T47D (cell line): Measurements from ENCODE around the gene KTN1.

Experiments
- DNase-seq, 2 experiments: peaks; one replicate each; pipeline versions ENCODE4 v3.0.0 to v3.0.0-alpha.2; 2011 to 2012; ENCODE audit warnings: low read depth in 1 of 2, low spot score in 1 of 2
- JUND ChIP-seq: IDR thresholded peaks from 2 replicates; pipeline ENCODE4 v1.6.1; 2012; ENCODE audit warnings: low read depth
- in situ Hi-C: cut with HindIII; loops from 2 replicates; pipeline ENCODE4 v1.10.0; 2016; ENCODE audit warnings: low sequenced_read_pairs, low pct_unique_long_range_greater_than_20kb

KTN1 gene

DNA sequence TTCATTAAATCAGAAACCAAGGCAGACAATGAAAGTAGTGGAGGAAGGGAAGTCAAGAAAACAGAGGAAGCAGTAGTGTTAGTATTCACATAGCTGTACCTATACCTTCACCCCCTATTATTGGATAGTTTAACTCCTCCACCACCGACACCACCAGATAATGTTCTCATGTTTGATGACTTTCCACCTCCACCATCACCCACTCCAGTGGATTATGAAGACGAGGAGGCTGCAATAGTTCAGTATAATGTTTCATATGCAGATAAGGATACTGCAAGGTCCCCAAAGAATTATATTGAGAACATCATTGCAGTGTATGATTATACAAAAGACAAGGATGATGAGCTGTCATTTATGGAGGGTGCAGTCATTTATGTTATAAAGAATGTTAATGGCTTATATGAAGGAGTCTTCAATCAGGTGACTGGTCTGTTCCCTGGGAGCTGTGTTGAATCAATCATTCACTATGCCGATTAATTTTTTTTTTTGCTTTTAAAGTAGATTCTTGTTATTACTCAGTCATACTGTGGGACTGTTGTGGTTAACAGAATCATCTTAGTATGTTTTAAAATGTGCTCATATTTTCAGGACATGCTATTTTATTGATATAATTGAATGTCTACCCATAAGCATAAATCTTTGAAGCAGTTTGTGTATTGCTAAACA is 32.2 kb upstream of the KTN1 start:
- in situ Hi-C loops, result no loop called here
- no peak for DNase-seq
- no peak for TF ChIP-seq JUND

DNA sequence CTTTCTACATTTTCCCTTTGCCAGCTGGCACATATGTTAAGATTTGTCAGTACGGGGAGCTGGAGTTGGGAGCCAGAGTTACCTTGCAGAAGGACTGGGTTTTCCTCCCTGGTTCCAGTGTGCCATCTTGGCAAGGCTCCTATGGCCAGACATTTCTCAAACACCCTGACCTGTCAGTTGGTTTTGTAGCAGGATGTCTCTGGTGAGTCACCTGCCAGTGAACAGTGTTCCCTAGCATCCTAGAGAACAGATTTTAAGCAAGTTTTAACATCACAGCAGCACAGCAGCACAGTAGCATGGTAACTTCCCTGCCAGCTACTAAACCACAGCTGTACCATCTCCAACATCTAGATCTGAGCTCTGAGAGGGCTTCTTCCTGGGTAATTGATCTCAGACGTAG is 26.2 kb upstream of the KTN1 start:
- no peak for TF ChIP-seq JUND
- no peak for DNase-seq
- in situ Hi-C loops, result no loop called here

DNA sequence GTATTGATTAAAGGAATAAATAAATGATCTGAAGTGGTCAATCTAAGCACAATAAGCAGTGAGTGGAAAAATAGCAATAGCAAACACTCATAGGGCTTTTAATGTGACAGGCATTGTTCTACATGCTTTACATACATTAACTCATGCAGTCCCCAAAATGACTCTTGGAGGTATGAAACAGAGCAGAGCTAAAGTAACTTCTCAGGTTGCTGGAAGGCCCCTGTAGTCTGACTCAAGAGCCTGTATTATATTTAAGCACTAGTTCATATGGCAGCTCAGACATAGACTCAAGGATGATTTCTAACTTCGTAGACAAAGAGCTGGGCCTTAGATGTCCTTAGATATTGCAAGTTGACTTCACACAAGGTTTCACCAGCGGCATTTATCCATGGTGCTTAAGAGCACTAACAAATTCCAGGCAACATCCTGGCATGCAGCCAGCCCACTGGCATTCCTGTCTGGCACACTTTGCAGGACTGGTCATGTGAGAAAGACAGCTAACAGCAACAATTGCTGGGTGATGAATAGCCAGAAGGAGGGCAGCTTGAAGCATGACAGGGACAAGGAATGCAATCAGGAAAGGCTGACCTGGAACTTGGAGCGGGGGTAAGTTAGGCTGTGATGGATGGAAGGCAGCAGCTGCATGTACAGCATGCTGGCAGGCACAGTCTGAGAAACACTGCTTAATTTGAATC is 22.9 kb upstream of the KTN1 start:
- in situ Hi-C loops, result no loop called here
- peak; percentile 65 to 98 for DNase-seq
- no peak for TF ChIP-seq JUND

DNA sequence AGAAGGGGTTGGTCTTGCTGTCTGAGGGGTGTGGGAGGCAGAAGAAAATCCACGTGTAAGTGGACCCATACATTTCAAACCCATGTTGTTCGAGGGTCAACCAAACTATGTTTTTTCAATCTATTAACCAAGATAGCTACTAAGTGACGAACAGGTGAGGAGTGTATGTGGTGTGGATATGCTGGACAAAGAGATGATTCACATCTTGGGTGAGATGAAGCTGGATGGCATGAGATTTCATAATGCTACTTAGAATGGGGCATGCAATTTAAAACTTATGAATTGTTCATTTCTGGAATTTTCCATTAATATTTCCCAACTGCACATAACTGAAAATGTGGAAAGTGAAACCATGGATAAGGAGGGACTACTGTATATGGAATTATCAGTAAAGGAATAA is 17.9 kb upstream of the KTN1 start:
- DNase-seq, result no peak
- no peak for TF ChIP-seq JUND
- in situ Hi-C loops, result no loop called here

DNA sequence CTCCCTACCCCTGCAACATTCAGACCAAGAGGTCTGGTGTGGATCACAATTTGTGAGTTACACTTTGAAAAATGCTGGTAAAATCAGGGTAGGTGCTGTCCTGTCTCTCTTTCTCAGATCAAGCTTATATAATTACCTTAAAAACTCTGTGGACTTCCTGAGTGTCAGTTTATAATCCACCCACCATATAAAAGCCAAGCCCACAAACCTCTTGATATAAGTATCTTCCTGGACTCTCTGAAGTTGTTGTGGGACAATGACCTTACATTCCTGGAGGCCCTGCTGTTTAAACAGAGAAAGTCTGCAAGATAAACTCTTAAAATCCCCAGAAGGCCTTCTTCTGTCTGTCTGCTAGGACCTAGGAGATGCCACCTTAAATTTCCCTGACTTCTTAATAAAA is 11.4 kb upstream of the KTN1 start:
- no peak for DNase-seq
- in situ Hi-C loops, result no loop called here
- no peak for TF ChIP-seq JUND

DNA sequence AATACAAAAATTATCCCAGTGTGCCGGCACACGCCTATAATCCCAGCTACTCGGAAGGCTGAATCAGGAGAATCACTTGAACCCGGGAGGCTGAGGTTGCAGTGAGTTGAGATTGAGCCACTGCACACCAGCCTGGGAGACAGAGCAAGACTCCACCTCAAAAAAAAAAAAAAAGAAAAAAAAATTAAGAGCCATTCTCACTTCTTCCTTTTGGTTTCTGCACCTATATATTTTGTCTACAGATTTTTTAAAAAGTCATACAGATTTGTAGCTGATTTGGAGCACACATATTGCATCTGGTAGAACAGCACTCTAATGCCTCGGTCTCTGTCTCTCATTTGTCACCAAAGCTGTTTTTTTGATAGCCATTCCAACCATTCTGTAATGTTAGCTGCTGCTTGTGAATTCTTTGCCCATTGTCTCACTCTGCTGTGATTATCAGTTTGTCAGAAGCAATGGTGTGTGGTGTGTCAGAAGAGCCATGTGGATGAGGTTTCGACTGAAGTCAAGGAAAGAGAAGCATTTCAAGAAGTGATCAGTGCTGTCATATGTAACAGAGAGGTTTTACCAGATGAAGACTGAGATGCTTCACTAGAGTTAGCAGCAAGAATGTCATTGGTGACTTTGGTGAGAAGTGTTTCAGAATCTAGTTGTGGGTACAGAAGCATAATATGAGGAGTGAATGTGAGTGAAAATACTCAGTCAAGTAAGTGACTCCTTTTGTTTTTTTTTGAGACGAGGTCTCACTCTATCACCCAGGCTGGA is 8.7 kb upstream of the KTN1 start:
- TF ChIP-seq JUND, result no peak
- DNase-seq, result no peak
- in situ Hi-C loops, result no loop called here

DNA sequence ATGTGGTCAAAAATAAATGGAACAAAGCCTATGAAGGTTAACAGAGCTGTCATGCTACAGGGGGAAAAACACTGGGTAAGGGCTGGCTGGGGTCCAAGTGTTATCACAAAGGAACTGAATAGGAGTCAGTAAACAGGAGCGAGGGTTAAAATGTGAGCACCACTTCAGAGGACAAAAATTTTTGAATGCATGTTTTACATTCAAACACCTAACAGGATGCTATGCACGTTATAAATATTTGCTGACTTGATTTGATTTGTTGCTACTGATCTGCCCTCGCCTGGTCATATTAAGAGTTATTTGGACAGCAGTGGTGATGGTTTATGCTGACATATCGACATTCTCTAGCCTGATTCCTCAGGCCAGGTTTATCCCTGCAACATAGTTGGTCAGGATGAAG is 7.4 kb upstream of the KTN1 start:
- in situ Hi-C loops, result no loop called here
- no peak for TF ChIP-seq JUND
- no peak for DNase-seq

DNA sequence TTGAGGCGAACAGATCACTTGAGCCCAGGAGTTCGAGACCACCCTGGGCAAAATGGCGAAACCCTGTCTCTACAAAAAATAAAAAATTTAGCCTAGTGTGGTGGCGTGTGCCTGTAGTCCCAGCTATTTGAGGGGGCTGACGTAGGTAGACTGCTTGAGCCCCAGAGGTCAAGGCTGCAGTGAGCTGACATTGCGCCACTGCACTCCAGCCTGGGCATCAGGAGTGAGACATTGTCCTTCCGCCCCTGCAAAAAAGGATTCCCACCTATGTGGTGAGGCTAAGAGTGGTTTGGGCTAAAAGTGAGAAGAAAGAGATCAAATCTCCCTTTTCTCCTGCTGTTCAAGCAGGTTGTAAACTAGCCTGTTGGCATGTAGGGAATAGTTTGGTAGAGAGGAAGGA is 5.0 kb upstream of the KTN1 start:
- TF ChIP-seq JUND, result no peak
- no peak for DNase-seq
- in situ Hi-C loops, result no loop called here

DNA sequence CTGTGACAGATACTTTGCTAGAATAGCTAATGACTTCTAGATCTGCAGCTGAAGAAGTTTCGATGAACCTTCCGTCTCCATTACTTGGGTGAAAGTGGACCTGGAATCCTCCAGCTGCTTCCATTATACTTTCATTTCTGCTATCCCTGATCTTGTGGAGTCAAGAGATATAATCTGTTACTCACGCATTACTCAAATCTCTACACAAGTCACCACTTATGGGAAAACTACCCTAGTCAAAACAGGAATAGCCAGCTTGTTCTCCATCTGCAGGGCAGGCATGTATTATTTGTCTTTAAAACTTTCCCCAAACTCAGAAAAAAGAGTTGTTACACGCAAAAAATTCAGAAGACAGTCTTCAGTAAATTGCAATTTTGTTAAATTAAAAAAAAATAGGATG is 2.8 kb upstream of the KTN1 start:
- in situ Hi-C loops, result no loop called here
- peak in 1 of 2 experiments; percentile 21 for DNase-seq
- TF ChIP-seq JUND, result no peak

DNA sequence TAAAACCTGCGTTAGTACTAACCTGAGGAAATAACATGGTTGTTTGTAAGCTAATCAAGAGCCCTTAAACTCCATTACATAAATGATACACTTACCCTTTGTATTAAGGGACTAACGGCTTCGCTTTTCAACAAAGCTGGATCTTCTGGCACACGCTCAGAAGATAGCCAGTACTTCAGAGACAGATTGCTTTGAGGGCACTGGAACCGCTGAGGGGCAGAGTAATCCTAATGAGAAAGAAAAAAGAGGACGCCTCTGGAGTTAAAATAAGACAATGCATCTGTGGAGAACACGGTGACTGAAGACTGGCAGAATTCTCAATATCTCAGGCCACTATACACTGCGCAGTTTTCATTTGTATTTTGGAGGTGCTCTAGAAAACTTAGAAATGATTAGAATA is 1.5 kb upstream of the KTN1 start:
- TF ChIP-seq JUND, result no peak
- in situ Hi-C loops, result no loop called here
- no peak for DNase-seq

DNA sequence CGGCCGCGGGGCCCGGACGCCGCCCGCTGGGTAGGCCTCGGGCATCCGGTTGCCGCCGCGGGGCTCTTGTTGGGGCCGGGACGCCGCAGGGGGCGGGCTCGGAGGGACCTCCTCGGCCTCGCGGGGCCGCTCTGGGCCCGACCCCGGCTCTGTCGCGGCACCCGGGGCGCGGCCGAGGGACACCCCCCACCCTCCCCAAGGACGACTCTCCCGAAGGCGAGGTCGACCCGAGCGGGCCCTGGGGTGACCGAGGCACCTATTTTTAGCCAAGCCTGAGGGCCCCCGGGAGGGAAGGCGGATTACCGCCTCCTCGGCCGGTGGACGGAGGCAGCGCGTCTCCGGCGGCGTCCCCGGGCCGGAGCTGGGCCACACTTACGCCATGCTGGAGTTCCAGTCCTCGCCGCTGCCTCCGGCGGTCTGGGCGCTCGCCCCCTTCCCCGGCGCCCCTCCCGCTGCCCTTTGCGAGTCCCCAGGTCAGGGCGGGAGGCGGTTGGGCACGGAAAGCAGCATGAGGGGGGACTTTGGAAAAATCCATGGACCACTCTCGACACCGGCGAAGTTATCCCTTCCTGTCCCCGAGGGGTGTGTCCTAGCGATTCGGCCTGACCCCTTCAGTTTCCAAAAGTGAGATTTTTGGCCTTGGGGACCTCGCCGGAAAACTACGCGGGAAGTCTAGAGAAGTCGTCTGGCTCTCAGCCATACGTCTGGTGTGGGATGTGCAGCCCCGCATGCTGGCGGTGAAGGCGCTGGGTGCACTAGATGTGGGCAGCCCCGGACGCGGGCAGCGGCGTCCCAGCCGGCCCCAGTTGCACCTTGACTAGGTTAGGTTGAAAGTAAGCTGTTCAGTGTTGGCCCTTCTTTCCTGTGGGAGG is 699 bp downstream of the KTN1 start:
- in situ Hi-C loops, result no loop called here
- DNase-seq, result peak; percentile 27 to 35
- TF ChIP-seq JUND, result no peak

DNA sequence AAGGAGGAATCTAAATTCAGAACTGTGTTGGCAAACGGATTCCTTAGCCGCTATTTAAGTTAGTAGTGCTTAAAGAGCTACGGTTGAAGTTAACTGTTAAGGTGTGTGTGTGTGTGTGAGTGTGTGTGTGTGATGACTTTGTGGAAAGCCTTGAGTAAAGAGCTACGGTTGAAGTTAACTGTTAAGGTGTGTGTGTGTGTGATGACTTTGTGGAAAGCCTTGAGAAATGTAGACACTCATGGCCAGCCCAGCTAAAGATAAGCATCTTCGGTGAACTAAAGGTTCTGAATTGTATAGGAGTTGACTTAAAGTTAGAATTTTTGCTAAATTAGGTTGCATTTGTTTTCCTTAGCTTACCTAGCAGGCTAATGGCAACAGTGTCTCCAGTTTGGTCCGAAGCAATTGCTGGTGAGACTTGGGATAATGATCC is 1.4 kb downstream of the KTN1 start:
- peak in 1 of 2 experiments; percentile 46 for DNase-seq
- TF ChIP-seq JUND, result no peak
- in situ Hi-C loops, result no loop called here
